ENCODE results near the gene IL31.
A peak's percentile ranks its signal among the peaks of the same experiment; 100 is the strongest.
"Not testable (repeated sequence)": the region's sequence is repeated elsewhere in the genome, so short reads cannot be mapped to it uniquely, and the experiment has no call there.

The IL31 gene

DNA sequence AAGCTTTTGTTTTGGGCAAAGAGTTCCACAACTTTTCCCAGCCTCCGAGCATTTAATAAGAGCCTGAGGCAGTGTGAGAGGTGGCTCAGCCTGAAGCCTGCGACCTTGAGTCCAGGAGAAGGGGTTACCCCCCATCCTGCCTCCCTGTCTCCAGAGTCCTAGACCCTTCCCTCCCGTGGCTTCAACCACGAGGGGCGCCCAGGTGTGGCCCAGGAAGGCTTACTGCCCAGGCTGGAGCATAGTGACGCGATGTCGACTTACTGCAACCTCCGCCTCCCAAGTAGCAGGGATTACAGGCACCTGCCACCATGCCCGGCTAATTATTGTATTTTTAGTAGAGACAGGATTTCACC, 9.5 kb upstream of the IL31 start:
- TF ChIP-seq, protein P1, sequence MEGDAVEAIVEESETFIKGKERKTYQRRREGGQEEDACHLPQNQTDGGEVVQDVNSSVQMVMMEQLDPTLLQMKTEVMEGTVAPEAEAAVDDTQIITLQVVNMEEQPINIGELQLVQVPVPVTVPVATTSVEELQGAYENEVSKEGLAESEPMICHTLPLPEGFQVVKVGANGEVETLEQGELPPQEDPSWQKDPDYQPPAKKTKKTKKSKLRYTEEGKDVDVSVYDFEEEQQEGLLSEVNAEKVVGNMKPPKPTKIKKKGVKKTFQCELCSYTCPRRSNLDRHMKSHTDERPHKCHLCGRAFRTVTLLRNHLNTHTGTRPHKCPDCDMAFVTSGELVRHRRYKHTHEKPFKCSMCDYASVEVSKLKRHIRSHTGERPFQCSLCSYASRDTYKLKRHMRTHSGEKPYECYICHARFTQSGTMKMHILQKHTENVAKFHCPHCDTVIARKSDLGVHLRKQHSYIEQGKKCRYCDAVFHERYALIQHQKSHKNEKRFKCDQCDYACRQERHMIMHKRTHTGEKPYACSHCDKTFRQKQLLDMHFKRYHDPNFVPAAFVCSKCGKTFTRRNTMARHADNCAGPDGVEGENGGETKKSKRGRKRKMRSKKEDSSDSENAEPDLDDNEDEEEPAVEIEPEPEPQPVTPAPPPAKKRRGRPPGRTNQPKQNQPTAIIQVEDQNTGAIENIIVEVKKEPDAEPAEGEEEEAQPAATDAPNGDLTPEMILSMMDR (conservative IDR thresholded peaks at IDR 0.05; ENCODE audit: low read depth, low read length), result no peak
- peak overlapping the region; percentile 54 for H3K4me3 ChIP-seq (ENCODE audit: low read length)
- DNase-seq (ENCODE audit: low read depth), result no peak

DNA sequence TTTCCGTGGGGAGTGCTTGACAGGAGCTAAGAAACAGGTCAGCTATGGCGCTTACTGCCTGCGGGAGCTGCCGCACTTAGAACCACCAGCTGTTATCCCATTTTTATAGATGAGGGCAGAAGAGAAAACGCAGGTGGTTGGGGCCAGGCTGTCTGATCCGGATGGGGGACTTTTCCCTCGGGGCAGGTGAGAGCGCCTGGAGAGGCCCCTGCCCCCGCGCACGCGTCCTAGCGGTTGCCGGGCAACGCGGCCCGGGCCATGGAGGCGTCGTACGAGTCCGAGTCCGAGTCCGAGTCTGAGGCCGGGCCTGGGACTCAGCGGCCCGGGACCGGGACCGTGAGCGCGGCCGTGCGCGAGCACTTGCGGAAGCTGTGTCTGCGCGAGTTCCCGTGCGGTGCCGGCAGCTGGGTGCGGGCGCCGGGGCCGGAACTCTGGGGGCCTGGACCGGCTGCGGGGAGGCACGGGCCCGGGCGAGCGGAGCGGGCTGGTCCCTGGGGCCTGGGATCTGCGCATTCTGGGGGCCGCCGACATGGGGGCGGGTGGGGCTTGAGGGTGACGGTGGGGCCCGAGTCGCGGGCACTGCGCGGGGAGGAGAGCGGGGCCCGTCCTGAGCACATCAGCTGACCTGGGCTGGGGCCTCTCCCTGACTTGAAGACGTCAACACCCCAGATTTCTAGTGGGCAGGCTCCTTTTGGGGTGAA, 9.0 kb upstream of the IL31 start, which contains the start of gene LRRC43:
LRRC43 (plus strand) TSS at position 237 of the 701 bp plus-strand sequence; CDS start at position 259, 22 bp downstream.
- TF ChIP-seq, protein P1 (conservative IDR thresholded peaks at IDR 0.05; ENCODE audit: low read depth, low read length), result no peak
- H3K4me3 ChIP-seq (ENCODE audit: low read length), result peak within 1 kb of the TSS; percentile 54
- no peak for DNase-seq (ENCODE audit: low read depth)

DNA sequence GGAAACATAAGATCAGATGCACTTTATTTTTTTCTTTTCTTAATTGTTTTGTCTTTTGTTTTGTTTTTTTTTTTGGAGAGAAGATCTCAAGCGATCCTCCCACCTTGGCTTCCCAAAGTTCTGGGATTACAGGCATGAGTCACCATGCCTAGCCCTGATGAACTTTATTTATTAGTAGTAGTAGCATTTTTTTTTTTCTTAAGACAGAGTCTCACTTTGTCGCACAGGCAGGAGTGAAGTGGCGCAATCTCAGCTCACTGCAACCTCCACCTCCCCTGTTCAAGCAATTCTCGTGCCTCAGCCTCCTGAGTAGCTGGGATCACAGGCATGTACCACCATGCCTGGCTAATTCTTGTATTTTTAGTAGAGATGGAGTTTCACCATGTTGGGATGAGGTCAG, 2.5 kb upstream of the IL31 start:
- DNase-seq (ENCODE audit: low read depth); H3K4me3 ChIP-seq (ENCODE audit: low read length): not testable (repeated sequence)

DNA sequence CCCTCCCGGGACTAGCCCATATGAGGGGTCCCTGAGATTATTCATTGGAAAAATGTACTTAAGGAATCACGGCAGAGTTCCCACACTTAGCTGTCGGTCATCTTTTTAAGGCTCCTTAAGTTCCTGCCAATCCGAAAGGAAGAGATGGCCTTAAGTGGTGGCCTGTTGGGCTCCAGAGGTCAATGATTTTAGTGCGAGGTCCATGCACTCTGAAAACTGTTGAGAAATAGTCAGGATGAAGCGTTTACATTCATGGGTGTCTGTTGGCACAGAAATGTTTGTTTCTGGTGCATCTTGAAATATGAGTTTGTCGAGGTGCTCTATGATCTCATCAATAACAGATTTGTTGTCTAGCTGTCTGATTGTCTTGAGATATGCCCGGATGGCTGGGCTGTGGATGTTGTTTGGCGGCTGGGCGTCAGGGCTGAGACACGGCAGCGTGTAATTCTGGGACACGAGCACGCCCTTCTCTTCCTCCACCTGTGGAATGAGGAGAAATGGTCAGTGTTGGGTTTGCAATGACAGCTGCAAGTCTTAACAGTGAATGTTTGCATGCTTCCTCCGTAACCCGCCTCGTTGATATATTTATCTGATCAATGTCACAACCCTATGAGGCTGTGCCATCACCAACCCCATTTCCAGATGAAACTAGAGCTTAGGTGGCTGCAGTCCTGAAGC, 1.6 kb downstream of the IL31 start:
- TF ChIP-seq, protein P1 (conservative IDR thresholded peaks at IDR 0.05; ENCODE audit: low read depth, low read length), result no peak
- no peak for DNase-seq (ENCODE audit: low read depth)
- no peak overlapping the region for H3K4me3 ChIP-seq (ENCODE audit: low read length)

DNA sequence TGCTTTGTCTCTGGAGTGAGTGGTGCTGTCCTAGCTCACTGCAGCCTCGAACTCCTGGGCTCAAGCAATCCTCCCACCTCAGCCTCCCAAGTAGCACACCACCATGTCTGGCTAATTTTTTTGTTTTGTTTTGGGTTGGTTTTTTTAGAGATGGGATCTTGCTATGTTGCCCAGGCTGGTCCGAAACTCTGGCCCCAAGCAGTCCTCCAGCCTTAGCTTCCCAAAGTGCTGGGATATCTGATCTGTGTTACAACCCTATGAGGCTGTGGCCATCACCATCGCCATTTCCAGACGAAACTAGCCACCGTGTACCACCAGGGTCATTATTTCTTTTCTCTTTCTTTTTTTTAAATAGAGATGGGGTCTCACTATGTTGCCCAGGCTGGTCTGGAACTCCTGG, 2.6 kb downstream of the IL31 start:
- TF ChIP-seq, protein P1 (conservative IDR thresholded peaks at IDR 0.05; ENCODE audit: low read depth, low read length), result no peak
- DNase-seq (ENCODE audit: low read depth), result no peak
- H3K4me3 ChIP-seq (ENCODE audit: low read length), result no peak overlapping the region

DNA sequence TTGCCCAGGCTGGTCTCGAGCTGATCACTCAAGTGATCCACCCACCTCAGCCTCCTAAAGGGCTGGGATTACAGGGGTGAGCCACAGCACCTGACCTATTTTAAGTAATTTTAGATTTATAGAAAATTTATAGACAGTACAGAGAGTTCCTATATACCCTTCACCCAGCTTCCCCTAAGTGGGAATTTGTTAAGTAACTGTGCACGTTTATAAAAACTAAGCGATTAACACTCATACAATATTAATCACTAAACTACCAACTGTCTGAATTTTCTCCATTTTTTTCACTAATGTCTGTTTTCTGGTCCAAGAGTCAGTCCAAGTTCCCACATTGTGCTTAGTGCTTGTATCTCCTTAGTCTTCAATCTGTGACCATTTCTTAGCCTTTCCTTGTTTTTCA, 5.5 kb downstream of the IL31 start:
- TF ChIP-seq, protein P1 (conservative IDR thresholded peaks at IDR 0.05; ENCODE audit: low read depth, low read length), result no peak
- no peak overlapping the region for H3K4me3 ChIP-seq (ENCODE audit: low read length)
- DNase-seq (ENCODE audit: low read depth), result no peak

DNA sequence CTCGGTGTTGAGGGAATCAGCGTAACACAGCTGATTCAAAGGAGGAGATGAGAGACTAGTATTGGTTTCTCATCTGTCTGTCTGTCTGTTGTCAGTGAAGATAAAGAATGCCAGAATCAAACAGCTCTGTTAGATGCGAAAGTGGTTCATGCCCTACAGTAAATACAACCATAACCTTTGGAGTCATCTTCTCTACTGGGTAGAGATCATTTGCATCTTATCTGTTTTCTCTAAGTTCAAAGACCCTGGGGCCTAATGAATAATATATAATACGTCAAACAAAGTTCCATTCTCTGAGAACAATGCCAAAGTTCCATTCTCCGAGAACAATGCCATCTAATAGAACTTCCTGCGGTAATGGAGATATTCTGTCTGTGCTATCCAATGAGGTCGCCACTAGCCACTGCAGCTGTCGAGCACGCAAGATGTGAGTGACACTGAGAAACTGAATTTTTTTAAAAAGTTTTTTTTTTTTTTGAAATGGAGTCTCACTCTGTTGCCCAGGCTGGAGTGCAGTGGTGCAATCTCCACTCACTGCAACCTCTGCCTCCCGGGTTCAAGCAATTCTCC, 6.6 kb downstream of the IL31 start:
- TF ChIP-seq, protein P1 (conservative IDR thresholded peaks at IDR 0.05; ENCODE audit: low read depth, low read length), result no peak
- H3K4me3 ChIP-seq (ENCODE audit: low read length), result no peak overlapping the region
- DNase-seq (ENCODE audit: low read depth), result no peak
